Breast epithelium (tissue), 4 donors: Measurements from ENCODE around the gene STT3B. TPM values are rescaled to one million over a fixed set of nuclear protein-coding genes. Genes with fewer than 3 reads are reported as not detected.

Source experiments
- DNase-seq, 2 donors: peaks; one replicate each; pipeline ENCODE4 v3.0.0-alpha.2; 2019; ENCODE audit warnings: low spot score in 2 of 2
- H3K27ac ChIP-seq, 2 donors: fragments of 200-600 bp; sonication (generic) in 1 of 2; one replicate each; pipeline ENCODE4 v1.5.1; 2016 to 2019; ENCODE audit warnings: mild to moderate bottlenecking in 1 of 2
- H3K27me3 ChIP-seq, 2 donors: fragments of 200-600 bp; sonication (generic) in 1 of 2; one replicate each; pipeline versions ENCODE4 v1.5.1 to v1.6.0; 2017 to 2019; ENCODE audit warnings: control low read depth in 1 of 2, mild to moderate bottlenecking in 1 of 2
- H3K36me3 ChIP-seq: fragments of 200-600 bp; one replicate; pipeline ENCODE4 v1.5.1; 2019
- H3K4me1 ChIP-seq, 2 donors: fragments of 200-600 bp; sonication (generic); one replicate each; pipeline ENCODE4 v1.5.1; 2016 to 2019; ENCODE audit warnings: control low read depth in 1 of 2
- H3K4me3 ChIP-seq, 3 donors: fragments of 200-600 bp; sonication (generic); 1 replicate in 2 of 3; 2 replicates in 1 of 3; pipeline ENCODE4 v1.5.1; 2016 to 2019; ENCODE audit warnings: mild to moderate bottlenecking in 3 of 3, moderate library complexity in 2 of 3
- H3K9me3 ChIP-seq, 2 donors: fragments of 200-600 bp; sonication (generic) in 1 of 2; one replicate each; pipeline ENCODE4 v1.5.1; 2016 to 2019; ENCODE audit warnings: control low read depth in 1 of 2
- CTCF ChIP-seq, 3 donors: fragments of 450-650 bp; IDR thresholded peaks; one replicate each; pipeline ENCODE4 v1.5.1; 2016 to 2017; ENCODE audit warnings: antibody characterized with exemption in 3 of 3, mild to moderate bottlenecking in 3 of 3, moderate library complexity in 3 of 3
- POLR2A ChIP-seq: fragments of 450-650 bp; IDR thresholded peaks from one replicate; pipeline ENCODE4 v1.6.1; 2016; ENCODE audit warnings: antibody characterized with exemption, mild to moderate bottlenecking, moderate library complexity
- POLR2AphosphoS5 ChIP-seq, 3 donors: sonication (generic); formaldehyde crosslinking; IDR thresholded peaks; one replicate each; pipeline ENCODE4 v1.6.1; 2017; ENCODE audit warnings: antibody characterized with exemption in 3 of 3
- intact Hi-C: fragments of 100-400 bp; cut with DNase I; formaldehyde crosslinking; loops from one replicate; pipeline ENCODE4 v1.15.1; 2023; ENCODE audit warnings: low total_unique reads
- total RNA-seq, 3 donors: library from RNA; depleted of rRNA; stranded (reverse); fragments of >200 nt; gene quantifications; one replicate each; pipeline ENCODE4 v1.1.0, GENCODE V29; 2016

Gene STT3B
- total RNA-seq, 3 donors from 2014 or later: 93.5 to 132 (median 109) TPM

- DNase-seq: no peak
- TF ChIP-seq POLR2A: no peak
- TF ChIP-seq POLR2AphosphoS5 (IDR thresholded peaks at IDR 0.05): no peak
- no peaks in the 10 kb centered on the region for H3K4me1 ChIP-seq
- intact Hi-C loops: no loop called here
- H3K27me3 ChIP-seq: no peaks in the 10 kb centered on the region
- no peak overlapping the region for H3K4me3 ChIP-seq
- H3K36me3 ChIP-seq: no peaks in the 10 kb centered on the region
- no peaks in the 10 kb centered on the region for H3K9me3 ChIP-seq
- no peak overlapping the region for H3K27ac ChIP-seq
Measured at GRCh38 chr3:31676556-31676955, 143.8 kb downstream of the STT3B start.

- Histone ChIP-seq H3K27ac (no peak overlapping the region), H3K4me1 (no peaks in the 10 kb centered on the region), H3K36me3 (no peaks in the 10 kb centered on the region), H3K9me3 (no peaks in the 10 kb centered on the region), H3K4me3 (no peak overlapping the region), H3K27me3 (no peaks in the 10 kb centered on the region)
- intact Hi-C loops: no loop called here
- TF ChIP-seq POLR2A (no peak), POLR2AphosphoS5 (IDR thresholded peaks at IDR 0.05) (no peak), CTCF (IDR thresholded peaks at IDR 0.05) (no peak)
- DNase-seq: no peak
Measured at GRCh38 chr3:31680072-31680870, 147.5 kb downstream of the STT3B start.
